Measurements from ENCODE around the gene PM20D1. TPM values are rescaled to one million over a fixed set of nuclear protein-coding genes. Genes with fewer than 3 reads are reported as not detected.

PM20D1 gene
- total RNA-seq, 1 donor from 2014 or later = not detected

DNA sequence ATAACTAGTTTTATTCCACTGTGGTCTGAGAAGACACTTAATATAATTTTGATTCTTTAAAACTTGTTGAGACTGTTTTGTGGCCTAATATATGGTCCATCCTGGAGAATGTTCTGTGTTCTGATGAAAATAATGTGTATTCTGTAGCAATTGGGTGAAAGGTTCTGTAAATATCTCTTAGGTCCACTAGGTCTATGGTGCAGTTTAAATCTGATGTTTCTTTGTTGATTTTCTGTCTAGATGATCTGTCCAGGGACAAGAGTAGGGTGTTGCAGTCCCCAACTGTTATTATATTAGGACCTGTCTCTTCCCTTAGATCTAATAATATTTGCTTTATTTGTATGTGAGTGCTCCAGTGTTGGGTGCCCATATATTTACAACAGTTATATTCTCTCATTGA is 33.9 kb upstream of the PM20D1 start:
- H4K20me1 ChIP-seq (ENCODE audit: insufficient read depth, low read length) = no peaks in the 10 kb centered on the region
- no peak overlapping the region for H3K4me3 ChIP-seq (ENCODE audit: insufficient read depth, low read depth, low read length)
- no peak overlapping the region for H2AFZ ChIP-seq (ENCODE audit: low read depth, low read length)
- no peak overlapping the region for H3K9ac ChIP-seq (ENCODE audit: low read length)
- H3K4me2 ChIP-seq (ENCODE audit: low read length) = no peak overlapping the region
- H3K27me3 Mint-ChIP-seq (ENCODE audit: low read depth, unreplicated experiment) = no peaks in the 10 kb centered on the region
- peaks cover 4% of the 10 kb centered on the region for H3K9me3 ChIP-seq (ENCODE audit: insufficient read depth, low read depth, low read length)
- peaks cover 7% of the 10 kb centered on the region for H3K4me1 Mint-ChIP-seq (ENCODE audit: low read depth, unreplicated experiment)
- no peaks in the 10 kb centered on the region for H3K36me3 ChIP-seq (ENCODE audit: insufficient read depth, low read length)
- no peak for FAIRE-seq
- TF ChIP-seq, protein P1, sequence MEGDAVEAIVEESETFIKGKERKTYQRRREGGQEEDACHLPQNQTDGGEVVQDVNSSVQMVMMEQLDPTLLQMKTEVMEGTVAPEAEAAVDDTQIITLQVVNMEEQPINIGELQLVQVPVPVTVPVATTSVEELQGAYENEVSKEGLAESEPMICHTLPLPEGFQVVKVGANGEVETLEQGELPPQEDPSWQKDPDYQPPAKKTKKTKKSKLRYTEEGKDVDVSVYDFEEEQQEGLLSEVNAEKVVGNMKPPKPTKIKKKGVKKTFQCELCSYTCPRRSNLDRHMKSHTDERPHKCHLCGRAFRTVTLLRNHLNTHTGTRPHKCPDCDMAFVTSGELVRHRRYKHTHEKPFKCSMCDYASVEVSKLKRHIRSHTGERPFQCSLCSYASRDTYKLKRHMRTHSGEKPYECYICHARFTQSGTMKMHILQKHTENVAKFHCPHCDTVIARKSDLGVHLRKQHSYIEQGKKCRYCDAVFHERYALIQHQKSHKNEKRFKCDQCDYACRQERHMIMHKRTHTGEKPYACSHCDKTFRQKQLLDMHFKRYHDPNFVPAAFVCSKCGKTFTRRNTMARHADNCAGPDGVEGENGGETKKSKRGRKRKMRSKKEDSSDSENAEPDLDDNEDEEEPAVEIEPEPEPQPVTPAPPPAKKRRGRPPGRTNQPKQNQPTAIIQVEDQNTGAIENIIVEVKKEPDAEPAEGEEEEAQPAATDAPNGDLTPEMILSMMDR (IDR thresholded peaks at IDR 0.05; ENCODE audit: insufficient read depth, low read depth, low read length) = no peak
- TF ChIP-seq EZH2 (IDR thresholded peaks at IDR 0.05; ENCODE audit: insufficient read depth, low read length) = no peak
- peaks cover 2% of the 10 kb centered on the region for H3K36me3 Mint-ChIP-seq (ENCODE audit: low read depth, unreplicated experiment)
- DNase-seq (ENCODE audit: low read depth) = no peak
- no peak overlapping the region for H3K4me3 Mint-ChIP-seq (ENCODE audit: unreplicated experiment)
- peaks cover 3% of the 10 kb centered on the region for H3K9me3 Mint-ChIP-seq (ENCODE audit: unreplicated experiment)
- H3K27me3 ChIP-seq (ENCODE audit: insufficient read depth, low read length) = no peaks in the 10 kb centered on the region
- no peaks in the 10 kb centered on the region for H3K79me2 ChIP-seq (ENCODE audit: insufficient read depth, low read length)
- no peak overlapping the region for H3K27ac ChIP-seq (ENCODE audit: low read depth, low read length)
- H3K4me1 ChIP-seq (ENCODE audit: insufficient read depth, low read length) = peaks cover under 1% of the 10 kb centered on the region
- H3K27ac Mint-ChIP-seq (ENCODE audit: unreplicated experiment) = no peak overlapping the region

DNA sequence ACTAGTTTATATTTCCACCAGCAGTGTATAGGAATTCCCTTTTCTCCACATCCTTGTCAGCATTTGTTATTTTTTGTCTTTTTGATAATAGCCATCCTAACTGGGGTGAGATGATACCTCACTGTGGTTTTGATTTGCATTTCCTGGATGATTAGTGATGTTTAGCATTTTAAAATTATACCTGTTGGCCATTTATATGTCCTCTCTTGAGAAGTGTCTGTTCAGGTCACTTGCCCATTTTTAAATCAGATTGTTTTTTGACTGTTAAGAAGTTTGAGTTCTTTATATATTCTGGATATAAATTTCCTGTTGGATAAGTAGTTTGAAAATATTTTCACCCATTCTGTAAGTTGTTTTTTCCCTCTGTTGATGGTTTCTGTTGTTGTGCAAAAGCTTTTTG is 31.0 kb upstream of the PM20D1 start:
- H3K4me3 ChIP-seq (ENCODE audit: insufficient read depth, low read depth, low read length) = no peak overlapping the region
- H3K27ac Mint-ChIP-seq (ENCODE audit: unreplicated experiment) = no peak overlapping the region
- no peak overlapping the region for H2AFZ ChIP-seq (ENCODE audit: low read depth, low read length)
- FAIRE-seq (no peak), DNase-seq (ENCODE audit: low read depth) (no peak)
- no peaks in the 10 kb centered on the region for H3K36me3 ChIP-seq (ENCODE audit: insufficient read depth, low read length)
- H3K9me3 ChIP-seq (ENCODE audit: insufficient read depth, low read depth, low read length) = peaks cover 4% of the 10 kb centered on the region
- no peaks in the 10 kb centered on the region for H3K4me1 ChIP-seq (ENCODE audit: insufficient read depth, low read length)
- peaks cover 3% of the 10 kb centered on the region for H3K9me3 Mint-ChIP-seq (ENCODE audit: unreplicated experiment)
- no peaks in the 10 kb centered on the region for H3K27me3 Mint-ChIP-seq (ENCODE audit: low read depth, unreplicated experiment)
- peaks cover 2% of the 10 kb centered on the region for H3K27me3 ChIP-seq (ENCODE audit: insufficient read depth, low read length)
- no peak overlapping the region for H3K9ac ChIP-seq (ENCODE audit: low read length)
- TF ChIP-seq EZH2 (IDR thresholded peaks at IDR 0.05; ENCODE audit: insufficient read depth, low read length) = no peak
- TF ChIP-seq, protein P1 (IDR thresholded peaks at IDR 0.05; ENCODE audit: insufficient read depth, low read depth, low read length) = no peak
- no peak overlapping the region for H3K4me3 Mint-ChIP-seq (ENCODE audit: unreplicated experiment)
- no peaks in the 10 kb centered on the region for H3K79me2 ChIP-seq (ENCODE audit: insufficient read depth, low read length)
- H3K4me2 ChIP-seq (ENCODE audit: low read length) = no peak overlapping the region
- peaks cover 2% of the 10 kb centered on the region for H3K4me1 Mint-ChIP-seq (ENCODE audit: low read depth, unreplicated experiment)
- no peaks in the 10 kb centered on the region for H4K20me1 ChIP-seq (ENCODE audit: insufficient read depth, low read length)
- no peak overlapping the region for H3K27ac ChIP-seq (ENCODE audit: low read depth, low read length)
- peaks cover 2% of the 10 kb centered on the region for H3K36me3 Mint-ChIP-seq (ENCODE audit: low read depth, unreplicated experiment)

DNA sequence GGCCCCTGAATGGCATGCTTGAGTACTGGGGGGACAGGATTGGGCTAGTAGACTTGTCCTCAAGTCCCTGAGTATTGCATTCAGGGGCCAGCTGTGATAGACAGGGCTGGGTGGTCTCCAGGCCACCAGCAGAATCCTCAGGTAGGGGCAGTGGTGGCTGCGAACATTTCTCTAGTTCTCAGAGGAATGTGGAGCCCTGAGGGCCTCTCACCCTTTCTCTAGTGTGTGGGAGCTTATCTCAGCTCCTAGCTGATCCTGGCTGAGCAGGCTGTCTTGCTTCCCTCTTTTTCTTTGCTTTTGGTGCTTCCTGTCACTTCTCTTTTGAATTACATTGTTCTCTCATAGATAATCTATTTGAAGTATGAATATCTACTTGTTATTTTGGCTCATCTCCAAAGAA is 30.0 kb upstream of the PM20D1 start:
- FAIRE-seq (no peak), DNase-seq (ENCODE audit: low read depth) (no peak)
- Histone ChIP-seq H3K27me3 (ENCODE audit: insufficient read depth, low read length) (peaks cover 3% of the 10 kb centered on the region), H3K27ac (ENCODE audit: low read depth, low read length) (no peak overlapping the region), H3K4me2 (ENCODE audit: low read length) (no peak overlapping the region), H3K4me1 (ENCODE audit: insufficient read depth, low read length) (no peaks in the 10 kb centered on the region), H3K9me3 (ENCODE audit: insufficient read depth, low read depth, low read length) (peaks cover 4% of the 10 kb centered on the region), H2AFZ (ENCODE audit: low read depth, low read length) (no peak overlapping the region), H3K36me3 (ENCODE audit: insufficient read depth, low read length) (no peaks in the 10 kb centered on the region), H3K79me2 (ENCODE audit: insufficient read depth, low read length) (no peaks in the 10 kb centered on the region), H3K9ac (ENCODE audit: low read length) (no peak overlapping the region), H4K20me1 (ENCODE audit: insufficient read depth, low read length) (no peaks in the 10 kb centered on the region), H3K4me3 (ENCODE audit: insufficient read depth, low read depth, low read length) (no peak overlapping the region)
- peaks cover 2% of the 10 kb centered on the region for H3K4me1 Mint-ChIP-seq (ENCODE audit: low read depth, unreplicated experiment)
- no peak overlapping the region for H3K27ac Mint-ChIP-seq (ENCODE audit: unreplicated experiment)
- H3K9me3 Mint-ChIP-seq (ENCODE audit: unreplicated experiment) = peaks cover 3% of the 10 kb centered on the region
- H3K27me3 Mint-ChIP-seq (ENCODE audit: low read depth, unreplicated experiment) = no peaks in the 10 kb centered on the region
- H3K4me3 Mint-ChIP-seq (ENCODE audit: unreplicated experiment) = no peak overlapping the region
- peaks cover 2% of the 10 kb centered on the region for H3K36me3 Mint-ChIP-seq (ENCODE audit: low read depth, unreplicated experiment)
- TF ChIP-seq, protein P1 (IDR thresholded peaks at IDR 0.05; ENCODE audit: insufficient read depth, low read depth, low read length) = no peak
- TF ChIP-seq EZH2 (IDR thresholded peaks at IDR 0.05; ENCODE audit: insufficient read depth, low read length) = no peak
